Measurements from ENCODE around the gene BMP2.

The BMP2 gene

GRCh38 chr20:6767536-6768227, at the start of gene BMP2:
TSS of gene BMP2 (plus strand) at chr20:6767686. CDS start at chr20:6770127, 2,441 bp downstream.
- DNase-seq, result no peak

DNA sequence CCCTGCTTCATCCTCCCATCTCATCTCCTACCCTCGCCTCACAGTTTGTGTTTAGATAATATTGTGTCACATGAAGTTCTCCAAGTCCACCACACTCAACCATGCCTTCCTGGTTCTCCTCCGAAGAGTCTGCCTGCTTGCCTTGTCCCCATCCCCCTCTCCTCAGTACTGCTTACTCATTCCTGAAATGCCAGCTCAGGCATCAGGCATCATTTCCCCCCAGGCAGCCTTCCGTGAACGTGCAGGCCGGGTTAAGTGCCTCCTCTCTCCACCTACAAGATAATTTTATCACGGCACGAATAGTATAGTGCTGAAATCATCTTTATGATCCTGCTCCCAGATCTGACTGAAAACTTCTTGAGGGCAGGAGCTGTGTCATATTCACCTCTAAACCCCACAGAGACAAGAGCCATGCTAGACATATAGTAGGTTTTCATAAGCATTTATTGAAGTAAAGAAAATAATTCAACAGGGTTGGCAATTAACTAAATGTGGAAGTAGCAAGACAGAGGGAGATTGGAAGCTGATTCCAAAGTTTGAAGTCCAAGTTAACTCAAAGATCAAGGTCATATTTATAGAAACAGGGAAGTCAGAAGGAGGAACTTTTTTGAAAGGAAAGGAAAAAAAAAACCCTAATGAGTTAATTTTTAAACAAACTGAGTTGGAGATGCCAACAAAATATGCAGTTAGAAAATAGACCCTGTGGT, 48.7 kb upstream of the BMP2 start:
- DNase-seq, result no peak

- no peak for DNase-seq
Observed at GRCh38 chr20:6719369-6719721, 48.1 kb upstream of the BMP2 start.

DNA sequence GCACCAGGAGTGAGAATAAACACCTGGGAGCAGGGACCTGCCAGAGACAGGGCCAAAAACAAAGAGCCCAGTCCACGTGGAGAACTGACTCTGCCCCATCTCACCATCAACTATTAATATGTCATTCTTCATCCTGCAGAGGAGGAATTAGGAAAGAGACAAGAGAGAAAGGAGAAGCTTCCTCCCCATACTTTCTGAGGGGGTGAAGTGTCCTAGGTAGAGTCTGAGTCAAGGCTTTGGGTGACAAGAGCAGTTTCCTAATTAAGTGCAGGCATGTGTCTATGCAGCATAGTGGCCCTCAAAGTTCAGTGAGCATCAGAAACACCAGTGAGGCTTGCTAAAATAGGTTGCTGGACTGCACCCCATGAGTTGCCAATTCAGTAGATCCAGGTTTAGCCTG, 40.7 kb upstream of the BMP2 start:
- DNase-seq, result no peak

DNA sequence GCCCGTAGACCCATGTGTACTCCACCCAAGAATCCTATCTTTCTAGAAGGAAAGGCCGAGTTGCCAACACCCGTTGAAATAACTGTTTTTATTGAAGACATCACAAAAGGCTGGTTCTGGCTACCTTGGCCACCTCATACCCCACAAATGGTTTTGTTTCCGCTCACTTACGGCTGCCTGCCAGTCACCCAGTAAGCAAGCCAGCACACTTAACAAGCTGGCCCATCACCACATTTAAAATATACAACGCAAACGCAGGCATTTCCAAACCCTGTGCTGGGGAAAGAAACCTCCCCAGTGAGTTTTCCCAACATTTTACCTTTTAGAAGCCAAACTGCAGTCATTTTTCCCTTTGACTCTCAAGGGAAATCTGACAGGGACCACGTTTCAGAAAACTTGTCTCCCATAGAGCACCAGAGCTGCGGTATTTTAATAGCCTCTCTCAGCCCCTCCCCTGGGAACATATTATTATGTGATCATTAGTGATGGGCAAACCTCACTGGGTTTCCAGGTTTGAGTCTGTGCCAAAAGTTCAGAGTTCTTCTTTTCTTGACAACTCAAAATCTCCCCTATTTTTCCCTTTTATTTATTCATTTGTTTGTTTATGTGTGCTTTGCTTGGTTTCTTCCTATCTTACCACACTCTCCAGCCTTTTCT, 36.7 kb upstream of the BMP2 start:
- DNase-seq, result no peak

DNA sequence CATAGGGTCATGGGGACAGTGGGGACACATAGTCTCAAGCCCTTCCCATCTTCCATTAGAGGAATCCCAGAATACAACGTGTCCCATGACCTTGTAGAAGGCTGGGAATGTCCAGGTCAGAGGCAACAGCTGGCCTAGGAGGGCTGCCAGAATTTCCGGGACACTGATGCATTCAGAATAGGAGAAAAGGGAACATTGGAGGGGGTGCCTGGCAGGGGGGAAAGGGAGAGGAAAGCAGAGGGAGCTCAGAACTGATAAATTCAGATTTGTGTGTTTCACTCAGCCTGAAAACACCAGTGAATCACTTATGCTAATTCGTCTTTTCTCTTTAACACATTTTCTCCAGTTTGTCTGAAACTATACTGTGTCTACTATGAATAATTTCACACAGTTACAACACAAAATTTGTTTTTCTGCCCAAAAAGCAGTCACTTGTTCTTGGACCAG, 35.5 kb upstream of the BMP2 start:
- no peak for DNase-seq

GRCh38 chr20:6732851-6733250, 34.6 kb upstream of the BMP2 start:
- no peak for DNase-seq

DNA sequence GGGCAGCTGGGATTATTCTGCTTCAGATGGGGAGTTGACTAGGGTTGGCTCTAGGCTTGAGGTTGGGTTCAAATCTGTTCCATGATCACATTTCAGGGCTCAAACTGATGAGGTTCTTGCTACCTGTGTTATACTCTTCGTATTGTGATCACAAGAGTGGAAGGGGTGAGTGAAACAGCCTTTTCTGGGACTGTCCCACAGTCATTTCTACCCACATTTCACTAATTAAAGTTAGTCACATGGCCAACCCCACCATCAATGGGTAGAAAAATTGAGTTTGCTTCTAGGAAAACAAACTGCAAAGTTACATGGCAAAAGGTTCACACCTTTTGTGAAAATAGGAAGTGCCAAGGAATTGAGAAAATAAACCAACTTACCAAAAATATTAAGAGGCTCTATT, 33.5 kb upstream of the BMP2 start:
- DNase-seq, result no peak

DNA sequence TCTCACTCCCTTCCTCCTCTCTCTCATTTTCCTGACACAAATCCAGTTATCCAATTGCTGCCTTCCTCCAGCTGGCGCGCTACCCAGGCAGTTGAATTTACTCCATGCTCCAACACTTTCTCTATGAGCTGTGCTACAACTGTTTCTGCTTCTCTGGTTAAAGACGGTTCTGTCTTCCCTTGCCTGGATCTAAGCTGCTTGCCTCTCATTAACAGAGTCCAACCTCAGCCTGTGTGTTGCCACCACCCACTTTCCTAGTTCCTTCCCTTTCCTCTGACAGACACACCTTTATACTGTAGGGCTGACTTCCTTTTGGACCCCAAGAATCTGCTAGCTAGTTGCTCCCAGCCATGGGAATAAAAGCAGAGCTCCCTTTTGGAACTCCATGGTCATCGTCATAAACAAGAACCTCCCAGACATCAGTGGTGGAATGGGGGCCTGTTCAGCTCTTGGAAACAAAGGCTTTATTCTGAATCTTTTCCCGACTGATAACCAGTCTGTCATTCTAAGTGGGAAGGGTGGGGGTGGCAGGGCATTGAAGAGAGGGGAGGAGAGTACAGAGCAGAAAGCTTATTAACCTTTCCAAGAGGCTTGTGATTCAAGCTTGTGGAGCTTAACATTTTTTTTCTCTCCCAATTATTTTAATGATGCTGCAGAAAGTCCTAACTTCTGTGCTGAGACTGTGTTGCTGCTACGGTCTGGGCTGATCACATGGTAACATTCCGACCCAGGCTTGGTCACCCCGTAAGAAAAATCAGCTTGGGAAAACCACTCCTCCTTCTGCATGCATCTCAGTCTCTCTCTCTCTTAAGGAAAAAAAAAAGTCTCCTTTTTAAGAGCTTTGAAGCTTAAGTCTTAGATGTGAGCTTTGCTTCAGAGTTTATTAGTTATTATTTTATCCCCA, 31.3 kb upstream of the BMP2 start:
- no peak for DNase-seq

DNA sequence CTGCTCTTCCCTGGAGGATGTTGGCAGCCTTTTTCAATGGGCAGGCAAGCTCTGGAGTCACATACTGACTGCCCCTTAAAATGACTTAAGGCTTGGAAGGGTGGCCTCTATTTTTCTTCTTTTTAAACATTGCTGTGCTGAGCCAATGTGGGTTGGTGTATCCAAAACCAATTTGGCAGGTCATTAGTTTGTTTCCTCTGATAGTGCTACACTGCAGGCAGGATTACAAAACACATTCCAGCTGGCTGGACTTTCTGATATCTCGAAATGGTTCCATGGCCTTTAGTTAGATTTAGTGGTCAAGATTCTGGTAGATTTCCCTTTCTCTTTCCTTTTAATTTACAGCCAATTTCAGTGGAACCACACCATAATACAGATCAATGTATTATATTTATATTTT, 28.1 kb upstream of the BMP2 start:
- no peak for DNase-seq

DNA sequence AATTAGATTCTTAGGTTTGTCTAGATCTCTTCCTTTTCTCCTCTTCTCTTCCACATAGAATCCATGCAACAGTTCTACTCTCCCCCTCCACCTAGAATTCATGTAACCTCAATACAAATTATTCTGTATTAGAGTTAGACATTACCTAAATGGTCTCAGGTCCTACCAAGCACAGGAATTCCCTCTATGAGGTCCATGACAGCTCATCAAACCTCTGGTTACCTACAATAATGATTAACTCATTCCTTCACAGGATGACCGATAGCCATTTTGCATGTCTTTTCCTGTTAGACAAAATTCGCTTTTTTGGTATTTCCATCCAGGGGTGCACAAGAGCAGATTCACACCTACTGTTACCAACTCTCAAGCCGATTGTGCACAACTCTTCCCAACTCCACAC, 27.4 kb upstream of the BMP2 start:
- DNase-seq, result no peak

- no peak for DNase-seq
Observed at GRCh38 chr20:6744180-6744579, 23.3 kb upstream of the BMP2 start.

DNA sequence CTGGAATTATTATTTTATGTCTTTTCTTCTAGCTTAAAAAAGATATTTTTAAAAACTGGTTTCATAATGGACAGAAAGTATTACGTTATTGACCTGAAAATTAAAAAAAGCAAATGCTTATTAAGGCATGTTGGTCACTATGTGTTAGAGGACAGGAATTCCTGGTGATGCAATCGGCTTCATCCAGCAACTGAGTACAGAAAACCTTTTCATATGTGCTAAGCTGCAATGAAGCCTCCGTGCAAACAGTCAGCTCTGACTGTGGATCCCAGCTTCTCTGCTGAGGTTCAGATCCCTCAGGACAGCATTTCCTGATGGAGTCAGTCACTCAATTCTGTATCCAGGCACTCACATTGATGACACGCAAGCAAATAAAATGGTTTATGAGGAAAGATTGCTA, 22.7 kb upstream of the BMP2 start:
- DNase-seq, result no peak

GRCh38 chr20:6746901-6747609, 20.4 kb upstream of the BMP2 start:
- no peak for DNase-seq

DNA sequence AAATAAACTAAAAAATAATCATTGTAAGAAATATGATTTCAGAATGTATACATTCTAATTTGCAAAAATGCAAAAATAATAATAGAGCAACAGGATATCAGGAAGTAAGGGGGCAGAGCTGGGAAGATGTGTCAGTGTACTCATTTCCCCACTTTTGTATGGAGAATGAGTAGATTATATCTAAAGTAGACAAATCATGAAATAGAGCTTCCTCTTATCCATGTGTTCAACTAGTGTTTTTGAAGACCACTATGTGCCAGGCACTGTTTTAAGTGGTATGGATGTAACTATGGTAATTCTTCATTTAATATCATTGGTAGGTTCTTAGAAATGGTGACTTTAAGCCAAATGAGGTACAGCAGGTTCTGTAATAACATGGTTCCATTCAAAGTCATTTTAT, 17.0 kb upstream of the BMP2 start:
- DNase-seq, result no peak

DNA sequence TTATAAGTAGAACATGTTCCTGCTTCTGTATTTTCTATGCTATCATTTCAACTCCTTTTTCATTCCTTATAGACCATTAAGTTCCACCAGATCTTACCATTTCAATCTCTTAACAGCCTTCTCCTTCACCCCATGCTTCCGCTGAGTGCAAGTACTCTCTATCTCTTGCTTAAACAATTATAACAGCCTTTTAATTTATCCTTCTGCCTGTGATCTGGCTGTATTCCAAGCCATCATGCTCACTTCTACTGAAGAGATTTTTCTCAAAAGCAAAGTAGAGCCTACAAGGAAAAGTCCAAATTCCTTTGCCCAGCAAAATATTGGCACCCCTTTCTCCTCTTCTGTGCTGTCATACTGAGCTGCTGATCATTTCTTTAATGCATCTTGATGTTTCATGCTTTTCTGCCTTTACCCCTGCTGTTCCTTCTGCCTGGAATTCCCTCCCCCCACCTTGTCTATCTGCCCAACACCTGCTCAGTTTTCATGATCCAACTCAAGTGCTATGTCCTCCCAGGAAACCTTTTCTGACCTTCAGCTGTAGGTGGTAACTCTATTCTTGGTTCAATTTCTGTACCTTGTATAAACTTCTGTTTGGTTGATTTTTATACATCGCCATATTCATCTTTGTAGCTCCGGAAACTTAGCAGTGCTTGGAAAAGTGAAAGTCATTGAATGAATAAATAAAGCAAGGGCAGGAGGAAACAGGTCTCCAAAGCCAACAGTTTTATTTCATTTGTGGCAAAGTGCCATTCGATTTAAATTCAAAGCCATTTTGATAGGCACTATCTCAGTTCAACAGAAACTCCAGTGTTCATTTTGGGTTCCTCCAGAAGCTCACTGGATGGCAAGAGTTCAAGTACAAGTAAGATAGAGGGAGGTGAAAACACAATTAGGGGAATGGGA, 10.5 kb upstream of the BMP2 start:
- peak; percentile 75 for DNase-seq

- no peak for DNase-seq
Observed at GRCh38 chr20:6764619-6765018, 2.9 kb upstream of the BMP2 start.

DNA sequence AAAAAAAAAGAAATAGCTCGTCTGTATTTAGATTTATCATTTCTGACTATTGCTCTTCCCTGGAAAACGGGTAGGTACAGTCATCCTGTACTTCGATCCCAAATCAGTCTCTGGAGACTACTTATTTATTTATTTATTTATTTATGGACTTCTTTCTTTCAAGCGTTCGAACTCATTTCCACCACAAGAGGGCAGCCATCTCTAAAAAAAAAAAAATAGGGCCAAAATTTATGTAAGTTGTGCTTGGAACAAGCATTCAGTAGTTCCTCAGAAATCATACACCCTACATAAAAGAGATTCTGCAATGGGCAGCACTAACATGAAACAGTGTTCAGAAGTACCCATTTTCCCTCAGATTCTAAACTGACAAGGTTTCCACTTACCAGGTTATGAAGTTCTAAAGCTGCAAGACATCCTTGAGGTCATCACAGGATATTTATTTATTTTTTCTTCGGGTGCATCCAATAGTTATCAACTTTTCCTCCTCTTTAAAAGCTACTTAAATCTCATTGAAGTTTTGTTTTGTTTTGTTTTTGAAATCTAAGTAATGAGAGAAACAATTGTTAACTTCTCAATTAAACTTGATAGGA, 1.9 kb upstream of the BMP2 start:
- DNase-seq, result peak; percentile 58

GRCh38 chr20:6766433-6766832, 1.1 kb upstream of the BMP2 start:
- no peak for DNase-seq

DNA sequence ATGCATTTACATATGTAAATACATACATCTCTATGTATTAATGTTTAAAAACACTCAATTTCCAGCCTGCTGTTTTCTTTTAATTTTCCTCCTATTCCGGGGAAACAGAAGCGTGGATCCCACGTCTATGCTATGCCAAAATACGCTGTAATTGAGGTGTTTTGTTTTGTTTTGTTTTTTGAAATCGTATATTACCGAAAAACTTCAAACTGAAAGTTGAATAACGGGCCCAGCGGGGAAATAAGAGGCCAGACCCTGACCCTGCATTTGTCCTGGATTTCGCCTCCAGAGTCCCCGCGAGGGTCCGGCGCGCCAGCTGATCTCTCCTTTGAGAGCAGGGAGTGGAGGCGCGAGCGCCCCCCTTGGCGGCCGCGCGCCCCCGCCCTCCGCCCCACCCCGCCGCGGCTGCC, 355 bp upstream of the BMP2 start:
- no peak for DNase-seq

Data from NCI-H2029 treated with DMSO at 0.1 percent for 48 hours (cell line).